Right ventricle myocardium superior (tissue), 1 donor: ENCODE results near the gene KCNIP4. TPM values are rescaled to one million over a fixed set of nuclear protein-coding genes. Genes with fewer than 3 reads are reported as not detected.

Experiments used
- ATAC-seq: fragments of 200-7000 bp; cut with Tn5 transposase; one replicate; pipeline ENCODE4 v1.9.1; 2020; ENCODE audit warnings: mild to moderate bottlenecking; ENCODE audit not compliant: poor library complexity
- DNase-seq: peaks from one replicate; pipeline ENCODE4 v3.0.0-alpha.2; 2020
- intact Hi-C: fragments of 100-400 bp; cut with DNase I; formaldehyde crosslinking; loops from one replicate; pipeline ENCODE4 v1.11.2; 2022
- total RNA-seq: library from RNA; stranded (reverse); fragmentation: NEBNext Ultra II Directional; extraction: Animal tissue kit (Norgen Biotek cat#: 25700); gene quantifications from one replicate; pipeline ENCODE4 v1.2.1, GENCODE V29; 2021
- donor health status: DM: no; HTN: yes; CAD: no; lungs with severe emphysema.

Gene KCNIP4
- total RNA-seq, 1 donor from 2014 or later: not detected

DNA sequence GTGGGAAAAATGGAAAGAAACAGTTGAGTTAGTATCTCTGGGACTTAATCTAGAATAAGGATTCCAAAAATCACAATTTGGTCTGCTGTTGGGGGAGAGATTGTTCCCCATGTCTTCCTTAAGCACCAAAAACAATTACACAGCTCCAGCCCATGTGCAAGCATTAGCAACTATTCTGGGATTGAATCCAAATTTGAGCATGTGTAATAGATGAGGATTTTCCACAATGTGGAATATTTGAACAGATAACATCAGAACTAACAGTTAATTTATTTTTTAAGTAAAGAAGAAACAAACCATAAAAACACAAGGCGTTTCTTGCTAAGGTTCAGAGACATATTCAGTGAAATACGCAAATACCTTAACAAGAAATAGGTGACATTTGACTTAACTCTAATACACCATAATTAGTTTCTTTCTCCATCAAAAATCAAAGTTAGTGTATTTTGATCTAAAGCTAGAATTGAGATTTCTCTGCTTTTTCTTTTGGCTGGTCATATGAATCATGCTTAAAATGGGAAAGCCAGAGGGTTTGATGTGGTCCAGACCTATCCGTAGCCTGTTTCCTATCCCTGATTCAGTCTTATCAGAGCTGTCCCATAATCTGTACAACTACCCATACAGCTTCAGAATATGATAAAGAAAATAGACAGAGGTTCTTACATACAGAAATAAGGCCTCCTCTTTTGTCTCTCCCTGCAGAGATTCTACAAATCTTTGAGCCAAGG lies 834.9 kb downstream of the KCNIP4 start:
- ATAC-seq (no peak), DNase-seq (no peak)
- intact Hi-C loops: no loop called here

DNA sequence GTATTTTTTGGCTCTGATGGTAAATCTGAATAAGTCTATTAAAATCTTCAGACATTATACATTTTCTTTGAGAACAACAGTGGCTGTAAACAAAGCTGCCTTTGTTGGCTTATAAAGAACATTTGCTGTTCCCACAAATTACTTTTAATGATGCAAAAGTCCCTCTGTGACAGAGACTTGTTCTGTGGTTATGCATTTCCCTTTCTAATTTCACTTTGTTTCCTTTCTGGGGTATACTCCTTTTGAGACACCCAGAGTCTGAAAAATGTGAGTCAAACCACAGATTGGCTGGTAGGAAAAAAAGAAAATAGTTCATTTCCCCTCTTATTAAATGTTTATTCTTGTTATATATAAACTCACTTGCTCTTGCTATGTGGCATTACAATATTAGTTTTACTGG lies 845.9 kb downstream of the KCNIP4 start:
- intact Hi-C loops: no loop called here
- ATAC-seq (no peak), DNase-seq (no peak)

DNA sequence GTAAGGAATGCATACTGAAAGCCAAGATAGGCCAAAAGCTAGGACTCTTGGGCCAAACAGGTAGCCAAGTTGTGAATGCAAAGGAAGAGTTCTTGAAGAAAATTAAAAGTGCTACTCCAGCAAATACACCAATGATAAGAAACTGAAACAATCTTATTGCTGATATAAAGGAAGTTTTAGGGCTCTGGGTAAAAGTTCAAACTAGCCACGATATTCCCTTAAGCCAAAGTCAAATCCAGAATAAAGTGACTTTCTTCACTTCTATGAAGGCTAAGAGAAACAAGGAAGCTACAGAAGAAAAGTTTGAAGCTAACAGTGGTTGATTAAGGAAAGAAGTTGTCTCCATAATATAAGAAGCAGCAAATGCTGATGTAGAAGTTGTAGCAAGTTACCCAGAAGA lies 850.7 kb downstream of the KCNIP4 start:
- DNase-seq (no peak), ATAC-seq (no peak)
- intact Hi-C loops: no loop called here

DNA sequence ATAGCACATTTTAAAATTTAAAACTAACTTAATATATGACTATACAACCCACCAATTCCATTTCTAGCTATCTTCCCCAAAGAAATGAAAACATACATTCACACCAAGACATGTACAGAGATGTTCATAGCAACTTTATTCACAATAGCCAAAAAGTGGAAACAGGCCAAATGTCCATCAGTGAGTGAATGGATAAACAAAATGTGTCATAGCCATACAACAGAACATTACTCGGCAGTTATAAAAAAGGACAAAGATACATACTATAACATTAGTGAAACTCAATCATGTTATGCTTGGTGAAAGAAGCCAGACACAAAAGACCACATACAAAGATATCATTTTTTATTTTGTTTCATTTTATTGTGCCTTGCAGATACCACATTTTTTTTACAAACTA lies 851.5 kb downstream of the KCNIP4 start:
- no peak for DNase-seq
- intact Hi-C loops: no loop called here
- ATAC-seq: no peak

DNA sequence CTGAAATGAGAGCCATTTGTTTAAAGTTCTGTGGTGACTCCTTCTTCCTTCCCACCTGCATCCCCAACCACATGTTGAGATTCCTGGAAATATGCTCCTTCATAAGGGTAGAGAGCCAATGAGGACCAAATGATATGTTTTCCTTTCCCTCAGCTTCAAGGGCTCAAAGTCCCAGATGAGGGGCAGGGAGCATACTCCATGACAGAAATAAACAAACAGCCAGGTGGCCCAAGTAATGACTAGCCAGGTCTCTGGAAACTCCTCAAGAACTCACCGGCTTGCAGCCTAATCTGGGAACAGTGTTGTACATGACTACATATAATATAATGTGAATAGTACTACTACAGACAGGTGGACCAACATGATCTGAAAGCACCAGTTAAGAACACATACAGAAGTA lies 856.0 kb downstream of the KCNIP4 start:
- intact Hi-C loops: no loop called here
- no peak for DNase-seq
- ATAC-seq: no peak

DNA sequence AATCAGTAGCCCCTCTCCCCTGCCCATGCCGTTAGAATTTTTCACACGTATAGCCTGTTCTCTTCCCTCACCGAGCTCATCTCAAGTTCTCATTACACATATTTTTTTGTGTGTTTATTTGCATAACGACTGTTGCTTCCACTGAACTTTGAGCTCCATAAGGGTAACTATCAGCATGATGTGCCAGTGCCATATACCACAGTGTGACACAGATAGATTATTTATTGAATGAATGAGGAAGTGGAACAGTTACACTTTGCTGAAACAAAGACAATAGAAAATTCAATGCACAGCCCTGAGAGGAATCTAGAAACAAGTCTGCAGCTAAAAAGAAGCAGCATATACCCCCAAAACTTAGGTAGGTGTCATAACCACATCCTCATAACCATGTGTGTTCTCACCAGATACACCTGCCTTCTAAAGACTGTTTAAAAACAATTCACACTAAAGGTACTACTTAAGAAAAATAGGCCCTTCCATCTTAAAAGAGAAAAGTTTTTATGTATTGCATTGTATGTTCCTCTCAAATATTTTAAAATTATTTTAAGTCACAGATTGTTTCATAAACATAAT lies 858.4 kb downstream of the KCNIP4 start:
- ATAC-seq (no peak), DNase-seq (no peak)
- intact Hi-C loops: no loop called here

DNA sequence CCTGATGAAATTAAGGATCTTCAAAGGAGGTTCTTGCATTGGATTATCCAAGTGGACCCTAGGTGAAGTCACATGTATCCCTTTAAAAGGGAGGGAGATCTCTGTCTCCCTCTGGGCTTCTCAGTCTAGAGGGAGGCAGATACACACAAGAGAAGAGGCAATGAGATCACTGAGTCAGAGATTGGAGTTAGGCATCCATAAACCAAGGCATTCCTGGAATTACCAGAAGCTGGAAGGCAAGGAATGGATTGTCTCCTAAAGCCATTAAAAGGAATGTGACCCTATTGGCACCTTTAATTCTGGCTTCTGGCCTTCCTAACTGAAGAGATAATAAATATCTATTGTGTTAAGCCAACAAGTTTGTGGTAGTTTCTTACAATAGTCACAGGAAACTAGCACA lies 865.2 kb downstream of the KCNIP4 start:
- intact Hi-C loops: no loop called here
- ATAC-seq (no peak), DNase-seq (no peak)

DNA sequence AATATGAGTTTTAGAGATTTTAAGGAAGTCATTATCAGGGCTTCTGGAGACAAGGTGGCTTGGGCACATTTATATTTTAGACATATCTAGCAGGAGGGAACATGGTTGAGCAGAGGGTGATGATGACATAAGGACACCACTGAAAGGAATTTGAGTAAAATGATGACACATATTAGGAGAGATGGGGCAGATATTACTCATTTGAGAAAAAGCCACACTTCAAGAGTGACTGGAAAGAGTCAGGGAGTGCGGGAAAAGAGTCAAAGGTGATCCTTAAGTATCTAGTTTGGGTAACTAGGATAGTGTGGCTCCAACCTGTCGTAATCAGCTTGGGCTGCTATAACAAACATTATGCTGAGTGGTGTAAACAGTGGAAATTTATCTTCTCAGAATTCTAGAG lies 870.6 kb downstream of the KCNIP4 start:
- no peak for ATAC-seq
- no peak for DNase-seq
- intact Hi-C loops: no loop called here

DNA sequence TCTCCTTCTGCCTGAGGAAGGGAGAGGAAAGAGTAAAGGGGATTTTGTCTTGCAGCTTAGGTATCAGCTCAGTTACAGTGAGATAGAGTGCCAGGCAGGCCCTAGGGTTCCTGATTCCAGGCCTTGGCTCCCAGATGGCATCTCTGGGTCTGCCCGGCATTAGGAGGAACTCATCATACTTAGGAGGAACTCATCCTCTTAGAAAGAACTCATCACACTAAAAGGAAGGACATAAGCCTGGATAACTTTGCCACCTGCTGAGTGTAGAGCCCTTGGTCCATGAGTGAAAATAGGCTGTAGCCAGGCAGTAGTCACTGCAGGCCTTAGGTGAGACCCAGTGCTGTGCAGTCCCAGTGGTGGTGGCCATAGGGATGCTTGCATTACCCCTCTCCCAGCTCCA lies 881.2 kb downstream of the KCNIP4 start:
- ATAC-seq: no peak
- no peak for DNase-seq

DNA sequence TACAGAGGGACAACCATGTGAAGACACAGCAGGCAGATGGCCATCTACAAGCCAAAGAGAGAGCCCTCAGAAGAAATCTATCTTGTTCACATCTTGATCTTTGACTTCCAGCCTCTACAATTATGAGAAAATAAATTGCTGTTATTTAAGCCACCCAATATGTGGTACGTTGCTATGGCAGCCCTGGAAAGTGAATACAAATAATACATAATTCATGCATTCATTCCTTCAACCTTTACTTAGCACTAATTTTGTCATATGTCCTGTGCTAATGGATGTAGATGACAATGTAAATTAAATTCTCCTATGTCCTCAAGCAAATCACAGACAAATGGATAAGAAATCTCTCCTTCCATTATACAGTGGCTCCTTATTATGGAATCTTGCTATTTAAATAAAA lies 886.7 kb downstream of the KCNIP4 start:
- intact Hi-C loops: no loop called here
- ATAC-seq: no peak

More for the DNA sequence above, 881.2 kb downstream of the KCNIP4 start:
- intact Hi-C loops: no loop called here

DNA sequence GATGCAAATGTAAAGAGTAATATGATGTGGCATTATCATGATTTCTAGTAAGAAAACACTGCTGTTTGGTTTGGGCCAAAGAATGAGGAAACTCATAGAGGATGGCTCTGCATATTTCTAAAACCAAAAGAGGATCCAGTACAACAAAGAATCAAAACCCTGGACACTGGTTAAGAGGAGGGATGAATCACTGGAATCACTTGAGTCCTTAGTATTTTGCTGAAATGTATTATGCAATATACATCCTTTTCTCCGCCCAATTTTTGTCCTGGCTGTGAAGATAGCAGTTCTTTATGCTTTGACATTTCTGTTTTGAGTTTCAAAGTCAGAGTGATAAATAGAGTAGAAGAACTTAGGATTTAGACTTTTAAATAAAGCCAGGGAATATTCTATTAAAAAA lies 902.4 kb downstream of the KCNIP4 start:
- no peak for DNase-seq
- ATAC-seq: no peak
- intact Hi-C loops: no loop called here

More for the DNA sequence above, 886.7 kb downstream of the KCNIP4 start:
- no peak for DNase-seq

DNA sequence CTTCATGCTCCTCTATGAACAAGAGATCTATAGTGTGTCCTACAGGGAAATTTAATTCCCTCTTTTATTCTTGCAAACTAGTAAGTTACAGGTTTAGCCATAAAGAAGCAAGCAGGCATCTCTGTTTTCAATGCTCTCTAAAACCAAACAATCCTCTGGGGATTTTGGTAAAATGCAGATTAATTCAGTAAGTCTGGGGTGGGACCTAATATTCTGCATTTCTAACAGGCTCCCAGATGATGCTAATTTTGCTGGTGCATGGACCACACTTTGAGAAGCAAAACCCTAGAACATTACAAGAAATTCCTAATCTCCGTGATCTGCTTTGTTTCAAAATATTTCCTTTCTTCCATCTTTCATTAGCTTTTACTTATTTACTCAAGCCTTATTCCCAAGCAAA lies 903.5 kb downstream of the KCNIP4 start:
- no peak for DNase-seq
- intact Hi-C loops: no loop called here
- no peak for ATAC-seq

DNA sequence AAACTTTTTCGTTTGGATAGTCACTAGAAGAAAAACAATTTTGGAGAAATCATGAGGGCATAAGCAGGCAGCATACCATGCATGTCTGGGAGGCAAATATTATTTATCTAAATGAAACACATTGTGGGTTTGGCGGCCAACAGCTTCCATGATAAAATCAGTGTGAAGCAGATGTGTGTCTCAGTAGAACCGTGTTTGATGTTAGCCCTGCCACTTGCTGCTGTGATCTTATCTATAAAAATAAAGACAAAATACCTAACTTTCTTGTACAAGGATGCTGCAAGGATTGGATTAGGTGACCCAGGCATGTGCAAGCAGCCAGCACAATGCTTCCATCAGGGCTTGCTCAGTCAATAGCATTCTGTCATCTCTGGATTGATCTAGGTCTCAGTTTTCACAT lies 906.9 kb downstream of the KCNIP4 start:
- ATAC-seq: no peak
- no peak for DNase-seq
- intact Hi-C loops: no loop called here

DNA sequence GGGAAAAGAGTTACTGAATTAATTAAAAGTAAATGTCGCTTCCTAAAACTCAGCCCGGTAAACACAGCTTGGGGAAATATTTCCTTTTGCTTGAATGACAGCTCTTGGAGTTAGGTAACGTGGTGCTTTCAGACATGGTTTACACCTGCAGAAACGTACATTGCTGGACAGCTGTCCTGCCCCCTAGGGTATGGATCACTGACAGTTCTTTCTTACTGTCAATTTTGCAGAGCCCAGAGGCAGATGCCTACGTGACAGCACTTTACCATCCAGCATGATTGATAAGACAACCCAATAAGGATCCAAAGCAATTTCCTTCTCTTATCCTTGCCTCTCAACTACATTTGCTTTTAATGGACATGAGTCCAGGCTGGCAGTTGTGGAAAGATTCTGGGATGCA lies 913.8 kb downstream of the KCNIP4 start:
- no peak for DNase-seq
- intact Hi-C loops: no loop called here
- no peak for ATAC-seq

DNA sequence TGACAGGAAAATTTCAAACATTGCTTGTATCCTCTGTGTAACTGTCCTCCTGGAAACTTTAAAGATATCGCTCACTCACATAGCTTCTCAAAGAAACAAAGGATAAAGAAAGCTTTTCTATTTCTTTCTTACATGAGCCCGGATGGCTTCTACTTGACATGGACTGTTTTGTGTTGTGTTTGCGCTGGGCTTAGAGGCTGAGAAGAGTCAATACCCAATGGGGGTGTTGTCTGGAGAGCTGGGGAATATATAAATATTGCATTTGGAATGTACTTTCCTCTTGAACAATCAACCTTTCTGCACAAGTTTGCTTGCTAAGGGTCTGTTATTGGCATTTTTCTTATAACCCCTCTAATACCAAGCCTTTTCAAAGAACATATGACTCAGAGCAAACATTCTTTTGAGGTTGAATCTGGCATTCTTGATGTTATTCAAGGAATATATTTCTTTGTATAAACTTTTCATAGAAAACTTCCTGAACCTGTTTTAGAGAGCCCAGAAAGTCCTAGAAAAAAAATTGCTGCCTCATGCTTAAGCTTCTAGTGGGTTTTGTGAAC lies 916.4 kb downstream of the KCNIP4 start:
- ATAC-seq (no peak), DNase-seq (no peak)
- intact Hi-C loops: no loop called here

DNA sequence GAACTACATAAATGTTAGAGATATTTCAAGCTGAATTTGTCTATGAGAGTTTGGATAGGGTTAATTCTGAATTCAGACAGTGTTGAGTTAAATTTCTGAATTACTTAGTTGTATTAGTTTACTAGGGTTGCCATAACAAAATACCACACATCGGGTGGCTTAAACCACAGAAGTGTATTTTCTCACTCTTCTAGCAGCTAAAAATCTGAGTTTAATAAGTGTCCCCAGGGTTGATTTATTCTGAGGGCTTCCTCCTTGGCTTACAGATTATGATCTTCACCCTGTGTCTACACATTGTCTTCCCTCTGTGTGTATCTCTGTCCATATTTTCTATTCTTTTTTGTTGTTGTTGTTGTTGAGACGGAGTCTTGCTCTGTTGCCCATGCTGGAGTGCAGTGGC lies 929.8 kb downstream of the KCNIP4 start:
- no peak for DNase-seq
- no peak for ATAC-seq
- intact Hi-C loops: no loop called here

DNA sequence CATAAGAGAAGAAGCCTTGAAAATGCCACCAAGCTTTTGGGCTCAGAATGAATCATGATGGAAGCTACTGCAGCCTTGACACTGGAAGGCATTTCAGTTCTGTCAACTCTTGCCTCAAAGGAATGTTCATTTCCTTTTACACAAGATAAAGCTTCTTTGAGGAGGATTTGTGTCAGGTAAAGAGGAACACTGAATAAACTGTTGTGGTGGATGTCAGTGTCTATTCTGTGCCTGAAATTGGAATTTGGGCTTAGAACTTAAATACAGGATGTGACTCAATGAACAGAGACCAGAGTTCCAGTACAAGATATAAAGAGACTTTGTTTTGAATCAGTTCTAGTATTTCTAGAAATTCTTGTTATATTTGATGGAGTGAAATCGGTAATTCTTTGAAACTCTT lies 935.1 kb downstream of the KCNIP4 start:
- DNase-seq (no peak), ATAC-seq (no peak)
- intact Hi-C loops: no loop called here

DNA sequence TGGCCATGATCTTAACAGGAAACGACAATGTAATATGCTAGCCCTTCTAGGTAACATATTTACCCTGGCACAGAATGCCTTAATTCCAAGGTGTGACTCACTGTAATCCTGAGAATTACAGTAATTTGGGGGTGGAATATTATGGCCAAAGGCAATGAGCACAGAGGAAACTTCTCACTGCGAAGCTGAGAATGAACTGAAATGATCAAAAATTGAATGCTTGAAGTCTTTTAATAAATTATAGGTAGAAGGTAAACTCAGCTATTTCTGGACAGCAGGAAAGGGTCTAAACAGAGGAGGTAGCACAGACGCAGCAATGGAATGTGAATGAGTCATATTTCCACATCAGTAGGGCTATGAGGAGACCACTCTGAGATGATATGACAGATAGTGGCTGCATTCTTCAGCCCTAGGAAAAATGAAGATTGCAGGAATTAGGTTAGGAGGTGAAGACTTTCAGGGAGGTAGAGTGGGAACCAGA lies 935.7 kb downstream of the KCNIP4 start:
- ATAC-seq (no peak), DNase-seq (no peak)
- intact Hi-C loops: no loop called here

DNA sequence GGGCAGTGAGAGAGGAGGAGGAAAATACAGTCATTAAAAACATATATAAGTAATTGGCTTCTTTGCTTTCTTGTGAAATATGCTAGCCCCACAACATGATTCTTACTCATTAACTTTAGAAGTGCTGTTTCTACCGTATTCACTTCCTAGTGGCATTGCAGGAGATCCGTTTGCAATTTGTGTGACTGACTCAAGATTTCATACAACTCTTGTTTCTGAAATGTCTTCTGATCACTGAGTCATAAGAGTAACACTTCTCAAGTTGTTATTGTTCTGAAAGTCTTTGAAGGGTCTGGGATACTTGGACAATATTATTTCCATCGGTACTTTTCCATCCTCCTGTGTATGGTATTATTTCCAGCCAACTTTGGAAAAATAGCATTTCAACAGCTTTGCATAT lies 937.5 kb downstream of the KCNIP4 start:
- no peak for DNase-seq
- intact Hi-C loops: no loop called here
- no peak for ATAC-seq

DNA sequence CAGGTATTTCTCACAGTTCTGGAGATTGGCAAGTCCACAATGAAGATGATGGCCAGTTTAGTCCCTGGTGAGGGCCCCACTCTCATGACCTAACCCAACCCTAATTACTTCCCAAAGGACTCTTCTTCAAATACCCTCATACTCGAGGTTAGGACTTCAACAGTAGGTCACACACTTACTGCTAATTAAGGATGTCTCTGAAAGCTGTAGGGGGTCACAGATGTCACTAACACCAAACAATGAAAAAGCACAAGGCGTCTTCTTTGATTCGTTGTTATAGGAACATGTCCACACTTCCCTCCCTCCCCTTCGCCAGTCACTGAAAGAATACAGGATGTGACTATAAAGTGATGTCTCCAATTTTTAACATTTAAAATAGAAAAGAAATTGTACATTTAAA lies 938.6 kb downstream of the KCNIP4 start:
- DNase-seq (no peak), ATAC-seq (no peak)
- intact Hi-C loops: no loop called here
